GM12878 (cell line): Measurements from ENCODE around the gene ELL. TPM values are rescaled to one million over a fixed set of nuclear protein-coding genes. Genes with fewer than 3 reads are reported as not detected.

Source experiments
- ATAC-seq: fragments of 200-7000 bp; cut with Tn5 transposase; 3 replicates; pipeline ENCODE4 v1.9.1; 2020; ENCODE audit warnings: mild to moderate bottlenecking, moderate library complexity
- BruUV-seq: library from RNA; stranded (reverse); fragments of 400-500 nt; replicated peaks from 2 replicates; lab custom pipeline; 2021; lab: Mats Ljungman, UMichigan
- CTCF ChIA-PET: fragments of 300-600 bp; sonication (Branson Sonifier 250); formaldehyde crosslinking; extraction: SDS; loops from one replicate; lab custom pipeline; 2021; ENCODE audit warnings: inconsistent platforms; lab: Yijun Ruan, JAX
- POLR2A ChIA-PET: fragments of 350-600 bp; formaldehyde crosslinking; extraction: SDS; loops from one replicate; lab custom pipeline; 2021; ENCODE audit warnings: inconsistent platforms; lab: Charles Lee
- RAD21 ChIA-PET: fragments of 300-600 bp; sonication (Branson Sonifier 250); formaldehyde crosslinking; loops from one replicate; lab custom pipeline; 2023; ENCODE audit warnings: antibody characterized with exemption; ENCODE audit not compliant: unreplicated experiment; lab: Charles Lee
- SMC1A ChIA-PET: fragments of 300-600 bp; sonication (Branson Sonifier 250); formaldehyde crosslinking; loops from one replicate; lab custom pipeline; 2023; ENCODE audit not compliant: unreplicated experiment, uncharacterized antibody; lab: Charles Lee
- DNase-seq: peaks from one replicate; pipeline ENCODE4 v3.0.0-alpha.2; 2011; ENCODE audit warnings: low read depth, low spot score
- FAIRE-seq: peaks from 3 replicates; lab custom pipeline; 2011; peaks lifted over from hg19 to GRCh38; lab: Jason Lieb, UNC
- H2AFZ ChIP-seq: 2 replicates; pipeline ENCODE4 v1.6.0; 2011; ENCODE audit warnings: low read depth, low read length, control low read depth; ENCODE audit not compliant: control insufficient read depth
- H3K27ac ChIP-seq: 2 replicates; pipeline ENCODE4 v1.5.1; 2011; ENCODE audit warnings: control low read depth; ENCODE audit not compliant: control insufficient read depth, insufficient read depth
- H3K27me3 ChIP-seq, 2 experiments: replicated peaks in 1 of 2; 2 replicates each; pipeline versions ENCODE4 v1.6.0 to v1.6.1; 2011; ENCODE audit warnings: low read length in 1 of 2; ENCODE audit not compliant: control insufficient read depth in 2 of 2, insufficient read depth in 2 of 2
- H3K36me3 ChIP-seq, 2 experiments: 2 replicates each; pipeline ENCODE4 v1.5.1; 2011; ENCODE audit warnings: low read length in 1 of 2; ENCODE audit not compliant: control insufficient read depth in 2 of 2, insufficient read depth in 2 of 2
- H3K4me1 ChIP-seq: 2 replicates; pipeline ENCODE4 v1.6.1; 2011; ENCODE audit warnings: mild to moderate bottlenecking, low read length, moderate library complexity, mixed read lengths; ENCODE audit not compliant: control insufficient read depth, insufficient read depth
- H3K4me2 ChIP-seq: 2 replicates; pipeline ENCODE4 v1.6.0; 2011; ENCODE audit warnings: control low read depth; ENCODE audit not compliant: control insufficient read depth, insufficient read depth
- H3K4me3 ChIP-seq: fragments of 200-600 bp; sonication (generic); 2 replicates; pipeline ENCODE4 v1.5.1; 2016
- H3K79me2 ChIP-seq: 2 replicates; pipeline ENCODE4 v1.6.0; 2011; ENCODE audit warnings: low read length; ENCODE audit not compliant: control insufficient read depth, insufficient read depth
- H3K9ac ChIP-seq: 2 replicates; pipeline ENCODE4 v1.8.0; 2011; ENCODE audit warnings: low read length, control low read depth, mixed read lengths; ENCODE audit not compliant: control insufficient read depth, insufficient read depth
- H3K9me3 ChIP-seq: replicated peaks from 3 replicates; pipeline ENCODE4 v1.5.1; 2011; ENCODE audit warnings: mild to moderate bottlenecking, low read length; ENCODE audit not compliant: control insufficient read depth, insufficient read depth
- H4K20me1 ChIP-seq: 2 replicates; pipeline ENCODE4 v1.6.0; 2011; ENCODE audit not compliant: control insufficient read depth, insufficient read depth
- BHLHE40 ChIP-seq, 2 experiments: fragments of 450-650 bp in 1 of 2; IDR thresholded peaks; 2 replicates each; pipeline ENCODE4 v1.6.1; 2011 to 2017; ENCODE audit warnings: low read depth in 2 of 2, borderline replicate concordance in 1 of 2, improper control_type of control experiment in 1 of 2, low read length in 1 of 2, mild to moderate bottlenecking in 1 of 2
- BMI1 ChIP-seq: fragments of 450-650 bp; IDR thresholded peaks from 2 replicates; pipeline ENCODE4 v1.6.1; 2016; ENCODE audit warnings: mild to moderate bottlenecking, moderate library complexity, borderline replicate concordance
- FOXK2 ChIP-seq: fragments of 450-650 bp; IDR thresholded peaks from 2 replicates; pipeline ENCODE4 v1.6.1; 2017; ENCODE audit warnings: mild to moderate bottlenecking, moderate library complexity
- MTA3 ChIP-seq: IDR thresholded peaks from 2 replicates; pipeline ENCODE4 v1.6.1; 2012; ENCODE audit warnings: low read length, inconsistent platforms, borderline replicate concordance
- NFIC ChIP-seq: IDR thresholded peaks from 2 replicates; pipeline ENCODE4 v1.6.1; 2012; ENCODE audit warnings: low read depth, mild to moderate bottlenecking, inconsistent platforms, low read length, moderate library complexity
- RAD51 ChIP-seq: fragments of 450-650 bp; IDR thresholded peaks from 2 replicates; pipeline ENCODE4 v1.6.1; 2016; ENCODE audit warnings: moderate library complexity, mild to moderate bottlenecking, inconsistent platforms
- RELA ChIP-seq: fragments of 450-650 bp; IDR thresholded peaks from 2 replicates; pipeline ENCODE4 v1.8.0; 2014; ENCODE audit warnings: borderline replicate concordance; ENCODE audit not compliant: partially characterized antibody
- TAF1 ChIP-seq: IDR thresholded peaks from 2 replicates; pipeline ENCODE4 v1.6.1; 2011; ENCODE audit warnings: mild to moderate bottlenecking, low read depth, low read length, borderline replicate concordance
- ZNF622 ChIP-seq: fragments of 450-650 bp; IDR thresholded peaks from 2 replicates; pipeline ENCODE4 v1.6.1; 2017; ENCODE audit warnings: mild to moderate bottlenecking, inconsistent platforms
- WGBS: methylation state at CpG from one replicate; pipeline ENCODE4 v1.1.6; 2016; ENCODE audit warnings: low lambda C conversion rate; ENCODE audit not compliant: insufficient replicate concordance, insufficient coverage; ENCODE audit errors: missing lambda C conversion rate; 5-methylcytosine and 5-hydroxymethylcytosine counted together
- in situ Hi-C: fragments of 300-500 bp; cut with MboI; formaldehyde crosslinking; loops from 9 replicates; pipeline ENCODE4 v1.14.3; 2018; ENCODE audit warnings: mixed read lengths
- intact Hi-C: fragments of 100-400 bp; cut with micrococcal nuclease; formaldehyde crosslinking; loops from one replicate; pipeline ENCODE4 v1.14.2; 2022; ENCODE audit not compliant: unreplicated experiment
- polyA plus RNA-seq, 11 experiments: library from polyadenylated mRNA; depleted of rRNA in 4 of 11; unstranded in 6 of 11; stranded (reverse) in 5 of 11; fragments of >200 nt; fragmentation: Nextera tagmentation in 4 of 11; fragmentation: Illumina TruSeq in 1 of 11; extraction: Ambion mirVana in 4 of 11; extraction: Trizol in 1 of 11; gene quantifications; 1 replicate in 1 of 11; 2 replicates in 10 of 11; pipeline versions ENCODE4 v1.2.1 to v1.2.3, GENCODE V29; 2011 to 2016; ENCODE audit warnings: inconsistent platforms in 2 of 11, missing spikeins in 2 of 11, low read depth in 1 of 11
- total RNA-seq, 4 experiments: library from RNA; depleted of rRNA in 3 of 4; stranded (reverse); fragments of >200 nt in 3 of 4; fragmentation: Illumina TruSeq in 1 of 4; extraction: Trizol in 1 of 4; gene quantifications; 2 replicates each; pipeline versions ENCODE4 v1.2.1 to v1.2.3, GENCODE V29; 2013 to 2021
- TF ChIP-seq, protein P1 (sequence below): IDR thresholded peaks from 2 replicates; pipeline ENCODE4 v1.6.1; 2012; ENCODE audit warnings: improper control_type of control experiment, low read depth, low read length; ENCODE audit not compliant: insufficient replicate concordance
- TF ChIP-seq, protein P2 (sequence below): fragments of 450-650 bp; IDR thresholded peaks from 2 replicates; pipeline ENCODE4 v1.6.1; 2016; ENCODE audit warnings: mild to moderate bottlenecking
- TF ChIP-seq, protein P3 (sequence below): IDR thresholded peaks from 2 replicates; pipeline ENCODE4 v1.6.1; 2011; ENCODE audit warnings: low read depth, mild to moderate bottlenecking, low read length, moderate library complexity, borderline replicate concordance; ENCODE audit errors: extremely low read depth
- TF ChIP-seq, protein P4 (sequence below): IDR thresholded peaks from 2 replicates; pipeline ENCODE4 v1.6.1; 2011; ENCODE audit warnings: low read depth, low read length, improper control_type of control experiment, borderline replicate concordance

ELL gene
- total and polyA plus RNA-seq, 10 of the 15 experiments (the other 5 are each of a cell fraction or from before 2014, with no cell fraction given) = 0.91 to 25.0 (median 9.1) TPM

DNA sequence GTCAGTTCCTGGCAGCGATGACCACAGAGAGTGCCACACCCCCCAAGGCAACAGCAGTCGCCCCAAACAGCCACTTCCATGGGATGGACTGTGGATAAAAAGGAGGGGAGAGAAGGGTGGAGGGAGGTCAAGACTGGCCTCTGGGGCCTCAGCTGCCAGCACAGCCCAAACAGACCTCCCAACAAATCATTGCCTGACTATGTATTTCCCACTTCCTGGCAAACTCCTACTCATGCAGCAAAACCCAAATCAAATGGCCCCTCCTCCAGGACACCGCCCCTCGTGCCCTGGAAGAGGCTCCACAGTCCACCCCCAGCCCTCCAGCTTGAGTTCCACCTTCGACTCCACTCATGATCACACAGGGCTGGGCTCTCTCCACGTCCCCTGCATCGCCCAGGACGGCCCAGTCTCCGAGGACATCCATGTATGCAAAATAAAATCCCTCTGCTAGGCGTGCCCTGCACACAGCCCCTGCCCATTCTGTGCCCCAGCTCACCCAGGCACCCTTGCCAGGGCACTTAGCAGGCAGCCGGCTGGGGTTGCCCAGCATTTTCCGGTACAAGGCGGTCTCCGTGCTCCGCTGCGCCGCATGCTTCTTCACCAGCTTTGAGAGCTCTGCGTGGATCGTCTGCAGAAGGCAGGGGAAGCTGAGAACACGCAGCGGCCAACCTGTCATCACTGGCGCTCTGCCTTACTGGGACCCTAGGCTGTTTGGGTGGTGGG, 10.5 kb upstream of the ELL start:
- DNase-seq (no peak), ATAC-seq (no peak), FAIRE-seq (no peak)
- SMC1A ChIA-PET = no interaction called here
- in situ Hi-C loops = no loop called here
- intact Hi-C loops = no loop called here
- 98% methylated on average over 22 of the region's 22 CpGs for WGBS
- CTCF ChIA-PET = no interaction called here
- Histone ChIP-seq H3K27ac (no peak overlapping the region), H3K36me3 (peaks cover 4 to 14% of the 10 kb centered on the region in 2 experiments; a peak in 3 of 4 replicates), H3K4me3 (no peak overlapping the region), H3K9me3 (no peaks in the 10 kb centered on the region), H2AFZ (no peak overlapping the region), H3K4me2 (no peak overlapping the region), H3K79me2 (no peaks in the 10 kb centered on the region), H4K20me1 (no peaks in the 10 kb centered on the region), H3K4me1 (no peaks in the 10 kb centered on the region), H3K9ac (no peak overlapping the region), H3K27me3 (no peaks in the 10 kb centered on the region)
- BruUV-seq = no TSS peak
- POLR2A ChIA-PET = no interaction called here
- RAD21 ChIA-PET = no interaction called here
- TF ChIP-seq, protein P1, sequence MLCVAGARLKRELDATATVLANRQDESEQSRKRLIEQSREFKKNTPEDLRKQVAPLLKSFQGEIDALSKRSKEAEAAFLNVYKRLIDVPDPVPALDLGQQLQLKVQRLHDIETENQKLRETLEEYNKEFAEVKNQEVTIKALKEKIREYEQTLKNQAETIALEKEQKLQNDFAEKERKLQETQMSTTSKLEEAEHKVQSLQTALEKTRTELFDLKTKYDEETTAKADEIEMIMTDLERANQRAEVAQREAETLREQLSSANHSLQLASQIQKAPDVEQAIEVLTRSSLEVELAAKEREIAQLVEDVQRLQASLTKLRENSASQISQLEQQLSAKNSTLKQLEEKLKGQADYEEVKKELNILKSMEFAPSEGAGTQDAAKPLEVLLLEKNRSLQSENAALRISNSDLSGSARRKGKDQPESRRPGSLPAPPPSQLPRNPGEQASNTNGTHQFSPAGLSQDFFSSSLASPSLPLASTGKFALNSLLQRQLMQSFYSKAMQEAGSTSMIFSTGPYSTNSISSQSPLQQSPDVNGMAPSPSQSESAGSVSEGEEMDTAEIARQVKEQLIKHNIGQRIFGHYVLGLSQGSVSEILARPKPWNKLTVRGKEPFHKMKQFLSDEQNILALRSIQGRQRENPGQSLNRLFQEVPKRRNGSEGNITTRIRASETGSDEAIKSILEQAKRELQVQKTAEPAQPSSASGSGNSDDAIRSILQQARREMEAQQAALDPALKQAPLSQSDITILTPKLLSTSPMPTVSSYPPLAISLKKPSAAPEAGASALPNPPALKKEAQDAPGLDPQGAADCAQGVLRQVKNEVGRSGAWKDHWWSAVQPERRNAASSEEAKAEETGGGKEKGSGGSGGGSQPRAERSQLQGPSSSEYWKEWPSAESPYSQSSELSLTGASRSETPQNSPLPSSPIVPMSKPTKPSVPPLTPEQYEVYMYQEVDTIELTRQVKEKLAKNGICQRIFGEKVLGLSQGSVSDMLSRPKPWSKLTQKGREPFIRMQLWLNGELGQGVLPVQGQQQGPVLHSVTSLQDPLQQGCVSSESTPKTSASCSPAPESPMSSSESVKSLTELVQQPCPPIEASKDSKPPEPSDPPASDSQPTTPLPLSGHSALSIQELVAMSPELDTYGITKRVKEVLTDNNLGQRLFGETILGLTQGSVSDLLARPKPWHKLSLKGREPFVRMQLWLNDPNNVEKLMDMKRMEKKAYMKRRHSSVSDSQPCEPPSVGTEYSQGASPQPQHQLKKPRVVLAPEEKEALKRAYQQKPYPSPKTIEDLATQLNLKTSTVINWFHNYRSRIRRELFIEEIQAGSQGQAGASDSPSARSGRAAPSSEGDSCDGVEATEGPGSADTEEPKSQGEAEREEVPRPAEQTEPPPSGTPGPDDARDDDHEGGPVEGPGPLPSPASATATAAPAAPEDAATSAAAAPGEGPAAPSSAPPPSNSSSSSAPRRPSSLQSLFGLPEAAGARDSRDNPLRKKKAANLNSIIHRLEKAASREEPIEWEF = no peak
- TF ChIP-seq ZNF622 (no peak), MTA3 (no peak), TAF1 (no peak), NFIC (no peak), BMI1 (no peak), FOXK2 (no peak), RAD51 (no peak), BHLHE40 (IDR thresholded peaks at IDR 0.05; ENCODE audit: borderline replicate concordance in 1 of 2, low read depth in 2 of 2, low read length in 1 of 2) (no peak), RELA (no peak)
- TF ChIP-seq, protein P2, sequence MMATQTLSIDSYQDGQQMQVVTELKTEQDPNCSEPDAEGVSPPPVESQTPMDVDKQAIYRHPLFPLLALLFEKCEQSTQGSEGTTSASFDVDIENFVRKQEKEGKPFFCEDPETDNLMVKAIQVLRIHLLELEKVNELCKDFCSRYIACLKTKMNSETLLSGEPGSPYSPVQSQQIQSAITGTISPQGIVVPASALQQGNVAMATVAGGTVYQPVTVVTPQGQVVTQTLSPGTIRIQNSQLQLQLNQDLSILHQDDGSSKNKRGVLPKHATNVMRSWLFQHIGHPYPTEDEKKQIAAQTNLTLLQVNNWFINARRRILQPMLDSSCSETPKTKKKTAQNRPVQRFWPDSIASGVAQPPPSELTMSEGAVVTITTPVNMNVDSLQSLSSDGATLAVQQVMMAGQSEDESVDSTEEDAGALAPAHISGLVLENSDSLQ = no peak
- TF ChIP-seq, protein P3, sequence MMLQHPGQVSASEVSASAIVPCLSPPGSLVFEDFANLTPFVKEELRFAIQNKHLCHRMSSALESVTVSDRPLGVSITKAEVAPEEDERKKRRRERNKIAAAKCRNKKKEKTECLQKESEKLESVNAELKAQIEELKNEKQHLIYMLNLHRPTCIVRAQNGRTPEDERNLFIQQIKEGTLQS = no peak
- TF ChIP-seq, protein P4, sequence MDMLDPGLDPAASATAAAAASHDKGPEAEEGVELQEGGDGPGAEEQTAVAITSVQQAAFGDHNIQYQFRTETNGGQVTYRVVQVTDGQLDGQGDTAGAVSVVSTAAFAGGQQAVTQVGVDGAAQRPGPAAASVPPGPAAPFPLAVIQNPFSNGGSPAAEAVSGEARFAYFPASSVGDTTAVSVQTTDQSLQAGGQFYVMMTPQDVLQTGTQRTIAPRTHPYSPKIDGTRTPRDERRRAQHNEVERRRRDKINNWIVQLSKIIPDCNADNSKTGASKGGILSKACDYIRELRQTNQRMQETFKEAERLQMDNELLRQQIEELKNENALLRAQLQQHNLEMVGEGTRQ = no peak
